HTR-8/SVneo (cell line): ENCODE data around the gene KCNG2.

Source experiments
- DNase-seq: peaks from one replicate; pipeline ENCODE4 v3.0.0; 2011; ENCODE audit warnings: low spot score, mixed read lengths; ENCODE audit not compliant: insufficient read length
- FAIRE-seq: peaks from 2 replicates; lab custom pipeline; 2011; peaks lifted over from hg19 to GRCh38; lab: Jason Lieb, UNC

The KCNG2 gene

DNA sequence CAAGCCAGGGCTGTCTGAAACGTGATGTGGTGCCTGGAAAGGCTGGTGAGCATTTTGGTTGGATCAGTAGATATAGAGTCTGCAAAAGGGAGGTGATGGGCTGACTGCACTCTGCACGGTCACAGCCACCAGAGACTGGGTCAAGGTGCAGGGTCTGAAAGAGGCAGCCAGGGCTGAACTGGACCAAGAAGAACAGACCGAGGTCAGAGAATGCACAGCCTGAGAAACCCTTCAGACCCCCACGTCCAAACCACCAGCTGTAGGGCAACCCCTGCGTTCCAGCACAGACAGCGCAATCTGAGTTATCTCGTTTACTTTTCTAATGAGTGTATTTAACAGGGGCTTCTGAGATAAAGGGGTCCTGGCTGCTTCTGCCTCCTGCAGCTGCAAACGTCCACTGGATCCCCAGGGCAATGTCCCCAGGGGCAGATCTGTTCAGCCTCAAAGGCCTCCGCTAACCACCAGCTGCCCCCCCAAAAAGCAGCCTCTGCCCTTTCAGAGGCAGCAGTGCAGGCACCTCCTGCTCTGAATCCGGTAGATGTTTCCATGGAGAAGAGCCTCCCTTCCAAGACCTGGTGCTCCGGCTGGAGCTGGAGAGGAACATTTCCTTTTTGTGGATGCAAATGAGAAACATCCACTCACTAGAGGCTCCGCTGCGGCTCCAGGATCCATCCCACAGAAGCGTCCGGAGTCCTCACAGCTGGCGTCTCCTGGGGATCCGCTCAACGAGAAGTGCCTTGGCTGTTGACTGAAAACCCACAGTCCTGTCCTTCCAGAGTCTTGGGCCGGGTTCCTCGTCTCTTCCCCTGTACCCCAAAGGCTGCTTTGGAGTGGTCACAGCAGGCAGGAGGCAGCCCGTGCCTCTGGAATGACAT, 970 bp upstream of the KCNG2 start:
- no peak for FAIRE-seq
- no peak for DNase-seq

DNA sequence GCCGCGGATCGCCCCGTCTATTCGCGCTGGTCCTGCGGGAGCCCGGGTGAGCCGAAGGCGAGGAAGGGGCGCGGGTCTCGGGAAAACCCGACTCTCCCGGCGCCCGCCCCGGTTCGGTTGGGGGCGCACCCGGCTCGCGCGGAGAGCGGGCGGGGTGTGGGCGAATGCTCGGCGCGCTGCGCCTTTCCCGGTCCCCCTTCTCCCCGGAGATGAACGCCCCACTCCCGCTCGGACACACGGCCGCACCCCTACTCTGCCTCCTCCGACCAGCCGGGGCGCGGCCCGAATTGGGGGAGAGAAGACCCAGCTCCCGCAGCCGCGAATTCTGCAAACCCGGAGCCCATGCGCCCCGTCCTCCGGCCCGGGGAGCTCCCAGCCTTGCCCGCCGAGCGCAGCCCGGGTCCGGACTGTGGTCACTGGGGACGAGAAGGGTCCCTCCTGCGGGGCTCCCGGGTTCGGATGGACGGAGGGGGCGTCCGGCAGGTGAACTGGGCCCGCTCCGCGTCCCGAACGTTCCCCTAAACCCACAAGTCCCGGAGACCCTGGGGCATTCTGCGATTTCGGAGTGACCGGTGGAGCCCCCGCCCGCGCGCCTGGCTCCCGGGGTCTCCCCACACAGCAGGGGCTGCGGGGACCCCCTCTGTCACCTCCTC, 734 bp downstream of the KCNG2 start:
- DNase-seq (no peak), FAIRE-seq (no peak)

DNA sequence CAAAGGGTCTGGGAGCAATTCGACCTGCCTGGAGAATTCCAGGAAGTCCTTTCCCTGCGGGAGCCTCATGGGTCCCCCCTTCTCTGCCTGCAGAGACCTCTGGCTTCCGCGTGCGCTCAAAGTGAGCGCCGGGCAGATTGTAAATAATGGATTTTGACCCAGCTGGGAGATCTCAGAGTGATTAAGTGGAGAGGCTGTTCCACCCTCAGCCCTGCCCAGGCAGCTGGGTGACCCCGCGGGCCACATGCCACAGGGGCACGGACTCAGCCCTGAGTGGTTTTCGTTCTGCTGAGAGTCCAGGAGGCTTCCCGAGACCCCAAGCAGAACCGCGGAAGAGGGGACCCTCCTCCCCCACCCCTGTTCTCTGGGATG, 1.2 kb downstream of the KCNG2 start:
- DNase-seq (no peak), FAIRE-seq (no peak)

DNA sequence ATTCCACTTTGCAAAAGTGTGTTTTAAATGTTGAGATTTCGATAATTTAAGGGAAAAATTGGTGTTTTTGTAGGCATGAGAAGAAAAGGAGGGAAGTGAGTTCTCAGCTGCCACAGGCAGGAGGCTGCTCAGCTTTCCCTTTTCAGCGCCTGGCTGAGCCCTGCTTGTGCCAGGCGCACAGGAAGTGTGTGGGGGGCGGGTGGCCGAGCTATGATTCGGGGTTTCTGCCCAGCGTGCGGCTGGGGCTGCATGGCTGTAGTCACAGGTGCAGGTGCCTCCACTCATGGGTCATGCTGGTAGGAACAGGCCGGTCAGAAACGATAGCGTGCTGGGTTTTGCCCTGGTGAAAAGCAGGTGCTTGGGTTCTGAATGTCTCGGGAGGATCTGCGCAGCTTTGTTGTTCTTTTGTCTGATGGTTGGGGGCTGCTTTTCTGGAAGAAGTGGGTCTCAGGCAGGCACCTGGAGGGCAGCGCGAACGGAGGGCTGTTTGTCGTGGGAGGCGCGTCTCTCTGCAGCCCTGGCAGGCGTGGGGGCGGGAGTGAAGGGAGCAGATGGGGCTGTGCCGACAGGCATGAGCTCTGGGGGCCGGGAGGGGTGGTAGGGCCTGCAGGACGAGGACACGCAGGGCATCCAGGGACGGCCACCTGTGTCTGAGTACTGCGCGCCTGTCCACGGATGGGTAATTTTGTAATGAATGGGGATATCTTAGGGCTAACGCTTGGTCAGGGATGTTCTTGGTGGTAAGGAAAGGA, 2.1 kb downstream of the KCNG2 start:
- DNase-seq (no peak), FAIRE-seq (no peak)

DNA sequence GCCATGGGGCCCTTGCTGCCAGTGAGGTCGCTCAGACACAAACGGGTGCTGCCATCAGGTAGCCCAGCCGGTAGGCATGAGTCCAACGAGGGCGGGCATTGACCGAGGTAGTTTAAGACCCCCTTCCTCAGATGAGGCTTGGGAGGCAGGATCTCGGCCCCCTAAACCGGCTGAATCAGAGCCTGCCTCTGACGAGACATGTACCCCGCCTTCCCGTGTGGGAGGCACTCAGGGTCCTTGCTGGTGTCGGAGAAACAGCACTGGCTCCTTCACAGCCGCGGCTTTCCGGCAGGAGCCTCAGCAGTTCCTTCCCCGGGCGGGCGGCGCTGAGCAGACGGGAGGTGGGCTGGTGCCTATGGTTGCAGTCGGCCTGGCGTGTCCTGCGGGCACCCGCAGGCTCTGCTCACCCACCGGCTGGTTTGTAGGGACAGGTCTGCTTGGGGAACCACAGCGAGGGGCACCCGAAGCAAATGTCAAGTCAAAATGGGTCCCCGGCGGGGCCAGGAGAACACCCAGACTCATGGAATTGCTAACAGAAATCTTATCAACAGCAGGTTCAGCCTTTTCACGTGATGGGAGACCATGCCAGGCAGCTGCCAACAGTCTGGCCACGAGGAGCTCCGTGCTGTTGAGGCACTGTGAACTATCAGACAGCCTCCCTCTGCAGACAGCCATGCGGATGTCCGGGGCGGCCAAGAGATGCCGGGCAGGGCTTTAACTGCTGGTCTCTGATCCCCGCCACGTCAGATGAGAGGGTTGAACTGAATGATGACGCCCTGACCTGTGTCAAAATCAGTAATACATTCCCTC, 2.8 kb downstream of the KCNG2 start:
- no peak for FAIRE-seq
- no peak for DNase-seq

DNA sequence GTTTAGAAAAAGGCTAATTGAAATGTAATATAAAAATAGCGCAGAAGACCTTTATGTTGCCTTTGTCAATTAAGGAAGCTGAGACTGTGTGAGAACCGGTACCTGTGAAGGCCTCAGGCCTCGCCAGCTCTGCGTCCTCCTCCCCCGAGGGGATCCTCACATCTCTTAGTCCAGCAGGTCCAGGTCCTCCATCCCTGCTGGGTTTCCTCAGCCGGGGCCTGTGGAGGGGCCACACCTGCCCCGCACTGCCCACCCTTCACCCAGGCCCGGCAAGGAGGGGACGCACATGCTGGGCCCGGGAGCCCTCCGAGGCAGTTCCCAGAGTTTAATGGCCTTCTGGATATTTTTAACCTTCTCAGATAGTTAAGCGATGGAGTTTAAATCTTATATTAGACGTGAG, 3.5 kb downstream of the KCNG2 start:
- FAIRE-seq (no peak), DNase-seq (no peak)

DNA sequence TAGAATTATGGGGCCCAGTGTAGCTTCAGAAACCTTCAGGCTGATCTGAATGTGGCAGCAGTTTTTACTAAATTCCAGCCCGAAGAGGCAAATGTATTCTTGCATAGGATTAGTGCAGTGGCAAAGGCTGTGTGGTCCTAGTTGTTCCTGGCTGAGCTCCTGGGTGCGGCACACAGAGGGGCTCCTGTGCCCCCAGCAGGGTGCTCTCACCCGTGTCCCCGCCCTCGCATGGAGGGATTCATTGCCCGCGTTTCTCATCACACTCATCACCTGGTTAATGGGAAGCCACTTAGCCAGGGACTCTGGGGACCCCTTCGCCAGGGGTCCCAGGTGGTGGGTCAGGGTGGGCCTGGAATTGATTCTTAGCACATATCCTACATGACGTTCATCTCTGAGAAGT, 3.9 kb downstream of the KCNG2 start:
- DNase-seq (no peak), FAIRE-seq (no peak)

DNA sequence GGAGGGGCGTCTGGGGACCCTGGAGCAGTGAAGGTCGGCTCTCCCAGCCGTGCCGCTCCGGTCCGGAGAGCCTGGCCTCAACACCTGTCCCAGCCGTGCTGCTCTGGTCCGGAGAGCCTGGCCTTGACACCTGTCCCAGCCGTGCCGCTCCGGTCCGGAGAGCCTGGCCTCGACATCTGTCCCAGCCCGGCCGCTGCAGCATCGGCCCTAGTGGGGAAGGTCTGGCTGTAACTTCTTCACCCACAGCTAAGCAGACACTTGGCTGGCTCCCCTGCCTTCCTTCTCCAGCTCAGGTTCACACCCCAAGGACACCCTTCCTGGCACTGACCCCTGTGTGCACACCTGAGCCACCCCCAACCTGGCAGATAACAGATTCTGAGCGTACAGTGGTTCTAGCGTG, 4.6 kb downstream of the KCNG2 start:
- no peak for DNase-seq
- no peak for FAIRE-seq

DNA sequence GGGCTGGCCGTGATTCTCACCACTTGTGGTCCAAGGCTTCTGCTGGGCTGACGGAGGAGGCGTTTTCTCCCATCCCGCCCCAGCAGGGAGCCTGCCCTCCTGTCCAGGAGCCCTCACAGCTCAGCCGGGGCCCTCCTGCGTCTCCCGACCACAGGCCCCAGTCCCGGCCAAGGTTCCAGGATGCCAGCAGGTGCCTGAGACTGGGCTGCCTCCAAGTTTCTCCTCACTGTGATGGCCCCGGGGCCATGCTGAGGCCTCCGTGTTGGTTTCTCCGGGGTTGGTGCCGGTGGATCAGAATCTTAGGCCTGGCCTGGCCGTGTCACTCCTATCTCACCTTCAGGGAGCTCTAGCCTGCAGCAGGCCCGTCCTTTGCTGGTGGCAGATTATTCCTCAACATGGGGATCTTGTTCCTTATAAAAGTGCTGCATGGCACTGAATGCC, 5.9 kb downstream of the KCNG2 start:
- DNase-seq, result no peak
- FAIRE-seq, result no peak

DNA sequence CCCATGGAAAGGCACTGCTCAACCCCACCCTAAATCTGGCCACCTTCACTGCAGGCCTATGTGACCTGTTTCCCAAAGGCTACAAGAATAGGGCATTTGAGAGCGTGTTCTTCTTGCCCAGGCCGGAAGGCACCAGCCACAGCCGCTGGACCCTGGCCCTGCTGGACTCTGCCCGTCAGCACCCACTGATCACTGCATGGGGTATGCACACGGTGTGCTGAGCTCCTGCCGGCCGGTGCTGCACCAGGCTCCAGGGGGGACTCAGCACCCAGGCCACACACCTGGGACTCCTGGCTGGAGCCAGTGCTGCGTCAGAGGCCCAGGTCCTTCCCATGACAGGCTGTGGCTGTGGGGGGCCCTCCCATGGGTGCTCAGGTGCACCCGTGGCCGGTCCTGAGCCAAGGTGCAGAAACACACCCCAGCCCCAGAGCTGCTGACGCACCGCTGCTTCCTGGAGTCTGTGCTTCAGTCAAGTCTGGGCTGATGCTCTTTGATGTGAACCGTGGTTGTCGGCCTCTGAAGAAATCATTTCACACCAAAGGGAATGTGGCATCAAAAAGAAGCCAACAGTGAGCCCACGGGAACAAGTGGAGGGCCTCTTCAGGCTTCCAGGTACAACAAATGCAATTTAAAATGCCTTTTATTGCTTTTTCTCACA, 6.5 kb downstream of the KCNG2 start:
- no peak for FAIRE-seq
- no peak for DNase-seq

DNA sequence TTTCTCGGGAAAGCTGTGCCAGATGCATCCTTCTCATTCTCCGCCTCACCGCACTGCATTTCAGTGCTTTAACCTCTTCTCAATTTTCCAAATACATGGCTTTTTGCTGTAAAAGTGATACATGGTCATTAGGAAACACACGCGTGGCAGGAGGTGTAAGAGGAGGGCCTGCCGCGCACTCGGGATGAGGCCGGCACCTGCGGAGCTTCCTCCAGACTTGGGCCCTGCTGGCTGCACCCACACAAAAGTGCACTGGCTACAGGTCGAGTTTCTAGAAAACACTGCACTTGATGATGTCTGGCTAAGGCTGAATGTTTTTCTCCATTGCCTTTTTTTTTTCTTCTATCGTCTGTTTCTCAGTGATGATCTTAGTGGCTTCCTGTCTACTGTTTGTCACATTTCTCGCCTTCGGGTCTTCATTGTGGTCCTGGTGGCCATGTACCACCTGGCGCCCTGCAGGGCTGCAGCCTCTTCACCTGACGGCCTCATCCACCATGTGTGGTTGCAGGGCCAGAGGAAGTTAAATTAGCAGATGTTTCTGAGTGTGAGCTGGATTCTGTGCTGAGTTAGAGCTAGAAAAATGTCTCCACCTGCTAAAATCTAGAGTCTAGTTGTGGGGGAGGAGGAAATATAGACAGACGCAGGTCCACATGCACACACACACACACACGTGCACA, 7.6 kb downstream of the KCNG2 start:
- FAIRE-seq (no peak), DNase-seq (no peak)

DNA sequence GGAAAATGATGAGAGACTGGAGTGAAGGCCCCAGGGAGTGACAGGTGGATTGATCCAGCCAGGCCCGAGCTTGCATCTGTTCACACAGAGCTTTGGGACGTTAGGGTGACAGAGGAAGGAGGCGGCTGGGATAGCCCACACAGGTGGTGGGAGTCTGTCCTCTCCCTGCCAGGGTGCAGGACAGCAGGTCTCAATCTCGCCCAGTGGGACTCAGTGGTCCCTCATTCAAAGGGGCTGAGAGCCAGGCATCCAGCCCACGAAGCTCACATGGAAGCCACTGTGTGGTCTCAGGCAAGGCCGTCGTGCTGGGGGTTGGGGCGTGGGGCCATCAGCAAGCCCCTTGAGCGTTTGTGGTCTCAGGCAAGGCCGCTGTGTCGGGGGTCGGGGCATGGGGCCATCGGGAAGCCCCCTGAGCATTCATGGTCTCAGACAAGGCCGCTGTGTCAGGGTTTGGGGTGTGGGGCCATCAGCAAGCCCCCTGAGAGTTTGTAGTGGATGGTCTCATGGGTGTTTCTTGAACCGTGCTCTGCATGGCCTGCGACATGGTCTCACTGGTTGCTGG, 8.3 kb downstream of the KCNG2 start:
- no peak for FAIRE-seq

DNA sequence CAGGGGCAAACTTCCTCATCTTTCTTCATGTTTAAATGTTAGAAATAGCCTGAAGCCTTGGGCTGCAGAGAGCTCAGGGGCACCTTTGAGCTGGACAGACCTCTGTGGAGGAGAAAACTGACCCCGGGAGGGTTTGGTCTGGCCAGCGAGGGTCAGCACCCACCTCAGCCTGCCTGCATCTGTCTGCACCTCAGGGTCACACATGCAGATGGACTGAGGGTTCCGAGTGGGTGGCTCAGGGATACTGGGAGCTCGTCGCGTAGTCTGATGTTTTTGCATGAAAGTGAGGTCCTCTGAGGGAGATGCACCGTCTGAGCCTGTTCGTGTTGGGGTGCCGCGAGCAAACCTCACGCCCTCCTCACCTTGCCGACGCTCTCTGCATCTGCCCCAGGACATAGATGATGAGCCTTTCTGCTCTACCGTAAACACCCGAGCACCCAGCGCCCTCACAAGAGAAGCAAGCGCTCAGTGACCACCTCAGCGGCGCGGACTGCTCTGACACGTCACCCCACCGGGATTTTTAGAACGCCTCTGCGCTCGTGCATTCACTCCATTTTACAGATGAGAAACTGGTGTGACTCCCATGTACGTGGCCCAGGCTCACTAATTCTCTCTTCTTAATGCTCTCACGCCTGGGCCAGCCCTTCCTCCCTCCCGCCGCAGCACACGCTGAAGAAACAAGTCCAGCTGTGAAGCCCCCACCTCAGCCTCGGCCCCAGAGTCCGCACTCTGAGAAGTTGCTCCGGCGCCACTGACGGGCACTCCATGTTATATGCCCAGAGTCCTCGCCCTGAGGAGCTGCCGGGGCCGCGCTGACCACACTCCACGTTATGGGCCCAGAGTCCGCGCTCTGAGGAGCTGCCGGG, 9.5 kb downstream of the KCNG2 start:
- FAIRE-seq (no peak), DNase-seq (no peak)

More for the DNA sequence above, 8.3 kb downstream of the KCNG2 start:
- DNase-seq, result no peak

DNA sequence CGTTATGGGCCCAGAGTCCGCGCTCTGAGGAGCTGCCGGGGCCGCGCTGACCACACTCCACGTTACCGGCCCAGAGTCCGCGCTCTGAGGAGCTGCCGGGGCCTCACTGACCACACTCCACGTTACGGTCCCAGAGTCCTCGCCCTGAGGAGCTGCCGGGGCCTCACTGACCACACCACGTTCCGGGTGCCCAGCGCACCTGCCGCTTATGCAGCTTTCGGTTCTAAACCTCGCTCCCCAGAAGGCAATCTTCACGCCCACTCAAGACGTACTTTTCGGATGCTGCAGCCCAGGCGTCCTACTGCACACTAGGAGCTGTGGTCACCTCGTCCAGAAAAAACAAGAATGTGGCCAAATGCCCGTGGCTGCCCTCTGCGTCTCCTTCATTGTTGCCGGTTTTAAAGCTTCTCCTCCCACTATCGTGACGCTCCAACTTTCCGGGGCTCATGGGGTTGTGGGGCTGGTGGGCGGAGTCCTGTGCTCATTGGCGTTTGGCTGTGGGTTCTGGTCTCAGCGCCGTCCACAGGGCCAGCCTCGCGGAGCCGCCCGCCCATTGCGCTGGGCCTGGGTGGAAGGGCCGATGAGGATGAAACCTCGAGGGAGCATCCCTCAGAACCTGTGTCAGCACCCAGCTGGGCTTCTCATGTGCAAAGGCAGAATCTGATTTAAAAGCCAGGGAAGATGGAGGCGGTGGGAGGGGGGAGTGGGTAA, 11.9 kb downstream of the KCNG2 start:
- FAIRE-seq (no peak), DNase-seq (no peak)

DNA sequence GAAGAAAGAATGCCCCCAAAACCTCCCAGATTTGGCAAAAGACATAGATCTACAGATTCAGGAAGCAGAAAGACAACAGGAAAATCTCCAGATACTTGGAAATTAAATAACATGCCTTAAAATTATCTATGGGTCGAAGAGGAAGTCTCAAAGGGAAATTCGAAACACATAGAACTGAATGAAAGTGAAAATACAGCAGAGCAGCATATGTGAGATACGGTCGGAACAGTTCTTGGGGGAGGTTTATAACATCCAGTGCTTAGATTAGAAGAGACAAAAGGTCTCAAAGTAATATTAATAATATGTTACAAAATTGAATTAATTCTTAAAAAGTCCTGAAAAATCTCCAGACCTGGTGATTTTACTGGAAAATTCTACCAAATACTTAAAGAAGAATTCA, 14.3 kb downstream of the KCNG2 start:
- no peak for FAIRE-seq

DNA sequence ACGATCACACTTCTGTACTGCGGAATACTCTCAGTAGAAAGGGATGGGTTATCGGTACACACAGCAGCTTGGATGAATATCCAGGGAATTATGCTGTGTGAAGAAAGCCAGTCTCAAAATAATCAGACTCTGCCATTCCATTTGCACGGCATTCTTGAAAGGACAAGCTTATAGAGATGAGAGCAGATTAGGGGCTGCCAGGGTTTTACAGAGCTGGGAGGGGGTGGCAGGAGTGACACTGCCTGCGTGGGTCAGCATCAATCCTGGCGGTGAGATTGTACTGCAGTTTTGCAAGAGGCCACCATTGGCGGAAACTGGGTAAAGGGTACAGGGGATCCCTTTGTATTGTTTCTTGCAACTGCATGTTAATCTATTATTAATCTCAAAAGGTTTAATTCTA, 16.6 kb downstream of the KCNG2 start:
- no peak for DNase-seq
- FAIRE-seq, result no peak

More for the DNA sequence above, 14.3 kb downstream of the KCNG2 start:
- DNase-seq, result no peak

DNA sequence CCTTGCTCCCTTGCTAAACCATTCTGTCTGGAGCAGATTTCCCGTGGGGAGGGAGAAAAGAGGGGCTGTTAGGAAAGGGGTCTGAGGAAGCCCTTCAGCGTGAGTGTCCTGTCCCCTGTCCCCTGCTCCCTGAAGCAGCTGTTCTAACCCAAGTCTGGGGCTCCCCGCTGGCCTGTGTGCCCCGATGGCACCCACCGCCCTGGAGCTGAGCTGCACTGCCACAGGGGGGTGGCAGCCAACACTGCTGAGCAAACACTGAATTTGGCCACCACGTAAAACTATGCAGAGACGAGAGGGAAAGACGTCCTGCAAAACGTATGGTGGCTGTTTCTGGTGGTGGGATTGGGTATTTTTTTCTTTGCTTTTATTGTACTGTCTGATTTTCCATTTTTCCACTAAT, 17.9 kb downstream of the KCNG2 start:
- FAIRE-seq (no peak), DNase-seq (no peak)
